Transverse colon (tissue), 4 donors: Measurements from ENCODE around the gene TMEM132D.

ENCODE experiments used
- POLR2AphosphoS5 ChIP-seq, 3 donors: sonication (generic); formaldehyde crosslinking; IDR thresholded peaks; one replicate each; pipeline ENCODE4 v1.6.1; 2016; ENCODE audit warnings: antibody characterized with exemption in 3 of 3
- TF ChIP-seq, protein P1 (sequence below), 5 experiments: fragments of 200-600 bp in 3 of 5; fragments of 450-650 bp in 2 of 5; sonication (generic) in 3 of 5; IDR thresholded peaks; 1 replicate in 2 of 5; 2 replicates in 3 of 5; pipeline ENCODE4 v1.5.1; 2016 to 2017; ENCODE audit warnings: antibody characterized with exemption in 5 of 5, inconsistent platforms in 3 of 5, mild to moderate bottlenecking in 2 of 5, moderate library complexity in 1 of 5

DNA sequence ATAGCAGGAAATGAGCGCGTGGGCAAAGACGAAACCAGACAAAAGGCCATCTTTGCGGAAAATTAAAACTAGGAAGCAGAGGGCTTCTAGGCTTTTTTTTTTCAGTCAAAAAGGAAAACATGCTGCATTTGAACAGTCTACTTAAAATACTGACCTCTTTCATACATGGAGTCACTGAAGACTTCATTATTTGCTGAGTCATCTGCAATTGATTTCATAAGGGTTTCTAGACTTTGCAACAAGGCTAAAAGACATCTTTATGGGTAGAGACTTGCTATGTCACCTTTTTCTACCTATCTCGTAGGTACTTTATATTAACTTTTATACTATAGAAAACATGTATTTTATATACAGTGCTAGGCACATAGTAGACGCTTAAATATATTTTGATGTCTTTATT lies 238.4 kb downstream of the TMEM132D start:
- TF ChIP-seq, protein P1, sequence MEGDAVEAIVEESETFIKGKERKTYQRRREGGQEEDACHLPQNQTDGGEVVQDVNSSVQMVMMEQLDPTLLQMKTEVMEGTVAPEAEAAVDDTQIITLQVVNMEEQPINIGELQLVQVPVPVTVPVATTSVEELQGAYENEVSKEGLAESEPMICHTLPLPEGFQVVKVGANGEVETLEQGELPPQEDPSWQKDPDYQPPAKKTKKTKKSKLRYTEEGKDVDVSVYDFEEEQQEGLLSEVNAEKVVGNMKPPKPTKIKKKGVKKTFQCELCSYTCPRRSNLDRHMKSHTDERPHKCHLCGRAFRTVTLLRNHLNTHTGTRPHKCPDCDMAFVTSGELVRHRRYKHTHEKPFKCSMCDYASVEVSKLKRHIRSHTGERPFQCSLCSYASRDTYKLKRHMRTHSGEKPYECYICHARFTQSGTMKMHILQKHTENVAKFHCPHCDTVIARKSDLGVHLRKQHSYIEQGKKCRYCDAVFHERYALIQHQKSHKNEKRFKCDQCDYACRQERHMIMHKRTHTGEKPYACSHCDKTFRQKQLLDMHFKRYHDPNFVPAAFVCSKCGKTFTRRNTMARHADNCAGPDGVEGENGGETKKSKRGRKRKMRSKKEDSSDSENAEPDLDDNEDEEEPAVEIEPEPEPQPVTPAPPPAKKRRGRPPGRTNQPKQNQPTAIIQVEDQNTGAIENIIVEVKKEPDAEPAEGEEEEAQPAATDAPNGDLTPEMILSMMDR (IDR thresholded peaks at IDR 0.05): no peak
- no peak for TF ChIP-seq POLR2AphosphoS5 (IDR thresholded peaks at IDR 0.05)
